ENCODE measurements around the gene LPCAT4. TPM values are rescaled to one million over a fixed set of nuclear protein-coding genes. Genes with fewer than 3 reads are reported as not detected.

Gene LPCAT4
- polyA plus RNA-seq, 1 of the 3 experiments (the other 2 are of a cell fraction), result 88.4 TPM

DNA sequence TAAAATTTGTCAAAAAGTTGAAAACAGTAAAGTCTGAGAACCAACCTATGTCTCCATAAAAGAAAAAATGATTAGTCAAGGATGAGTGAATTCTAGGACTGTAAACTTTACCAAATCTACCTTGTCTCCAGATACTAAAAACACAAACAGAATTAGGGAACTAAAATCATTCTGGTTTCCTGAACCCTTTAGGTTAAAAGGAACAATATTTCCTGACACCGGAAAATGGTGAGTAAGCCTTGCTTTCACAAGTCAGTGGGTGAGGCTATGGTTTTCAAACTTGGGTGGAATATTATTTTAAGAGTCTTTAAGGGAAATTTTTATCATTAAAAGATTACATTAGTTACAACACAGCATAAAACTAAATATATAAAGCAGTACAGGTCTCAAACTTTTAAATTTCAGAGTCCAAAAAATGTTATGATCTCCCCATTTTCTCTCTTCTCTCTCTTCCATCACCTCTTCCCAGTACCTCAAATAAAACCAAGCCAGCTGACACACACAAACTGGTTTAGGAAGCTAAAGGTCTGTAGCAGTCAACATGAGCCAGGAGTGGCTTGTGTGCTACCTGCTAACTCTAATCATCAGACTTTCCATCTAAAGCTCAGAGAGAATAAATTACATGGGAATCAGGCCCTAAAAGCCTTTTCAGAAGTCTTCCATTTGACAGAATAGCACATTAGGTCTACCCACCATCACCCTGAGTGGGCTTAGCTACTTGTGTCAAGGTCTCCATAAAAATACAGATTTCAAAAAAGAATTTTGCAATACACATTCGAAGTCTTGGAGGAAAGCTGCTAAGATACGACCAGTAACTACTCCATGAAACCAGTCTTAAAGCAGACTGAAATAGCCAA, 31.6 kb downstream of the LPCAT4 start:
- Histone ChIP-seq H3K9me2 (no peaks in the 10 kb centered on the region), H3K9me3 (no peaks in the 10 kb centered on the region), H3K27me3 (ENCODE audit: insufficient read depth) (no peaks in the 10 kb centered on the region), H3K36me3 (replicated peaks in 1 of 2; ENCODE audit: control insufficient read depth in 1 of 2, insufficient read depth in 2 of 2, low read length in 1 of 2) (peaks cover 13 to 22% of the 10 kb centered on the region in 2 experiments), H3K4me3 (ENCODE audit: low read depth in 2 of 2, low read length in 1 of 2) (peak overlapping the region in 1 of 2 experiments; percentile 46; a peak in 2 of 4 replicates), H3K4me1 (ENCODE audit: control insufficient read depth in 1 of 2, insufficient read depth in 2 of 2, low read depth in 1 of 2, low read length in 1 of 2) (peaks cover 10 to 27% of the 10 kb centered on the region in 2 experiments; a peak in 3 of 4 replicates), H3K79me2 (ENCODE audit: insufficient read depth) (peaks cover 46% of the 10 kb centered on the region), H3K9ac (no peak overlapping the region; the same call in 1 of the 2 replicates), H2AFZ (ENCODE audit: low read depth) (peak overlapping the region; percentile 58), H3K4me2 (peak overlapping the region; percentile 93), H3F3A (replicated peaks; ENCODE audit: insufficient read depth) (peaks cover 24% of the 10 kb centered on the region), H3K27ac (ENCODE audit: low read depth in 2 of 2, low read length in 1 of 2) (peak overlapping the region in 1 of 2 experiments; percentile 34; a peak in 1 of 4 replicates), H4K20me1 (ENCODE audit: insufficient read depth) (no peaks in the 10 kb centered on the region)
- CTCF ChIA-PET, result interaction anchor here (1.8 to 2.1 kb wide), 2 partner anchors 32 to 126 kb away, joined by 4 to 9 read pairs; partner anchors contain the start of genes KATNBL1 and LPCAT4
- WGBS (ENCODE audit: low lambda C conversion rate), result 89% methylated on average over 3 of the region's 3 CpGs
- TF ChIP-seq GATA2 (CRISPR knock-in tag; IDR thresholded peaks at IDR 0.05), result no peak
- no peak for TF ChIP-seq MEF2A (IDR thresholded peaks at IDR 0.05; ENCODE audit: borderline replicate concordance, low read depth)
- no peak for TF ChIP-seq GABPA (IDR thresholded peaks at IDR 0.05; ENCODE audit: low read depth)
- no peak for TF ChIP-seq SMC3 (IDR thresholded peaks at IDR 0.05; ENCODE audit: low read depth, low read length)
- no peak for TF ChIP-seq NFIC (IDR thresholded peaks at IDR 0.05; ENCODE audit: borderline replicate concordance)
- TF ChIP-seq, protein P1, sequence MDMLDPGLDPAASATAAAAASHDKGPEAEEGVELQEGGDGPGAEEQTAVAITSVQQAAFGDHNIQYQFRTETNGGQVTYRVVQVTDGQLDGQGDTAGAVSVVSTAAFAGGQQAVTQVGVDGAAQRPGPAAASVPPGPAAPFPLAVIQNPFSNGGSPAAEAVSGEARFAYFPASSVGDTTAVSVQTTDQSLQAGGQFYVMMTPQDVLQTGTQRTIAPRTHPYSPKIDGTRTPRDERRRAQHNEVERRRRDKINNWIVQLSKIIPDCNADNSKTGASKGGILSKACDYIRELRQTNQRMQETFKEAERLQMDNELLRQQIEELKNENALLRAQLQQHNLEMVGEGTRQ (IDR thresholded peaks at IDR 0.05; ENCODE audit: borderline replicate concordance, low read depth, low read length), result no peak
- no peak for TF ChIP-seq SIN3A (IDR thresholded peaks at IDR 0.05; ENCODE audit: borderline replicate concordance, low read depth, low read length)
- TF ChIP-seq, protein P2, sequence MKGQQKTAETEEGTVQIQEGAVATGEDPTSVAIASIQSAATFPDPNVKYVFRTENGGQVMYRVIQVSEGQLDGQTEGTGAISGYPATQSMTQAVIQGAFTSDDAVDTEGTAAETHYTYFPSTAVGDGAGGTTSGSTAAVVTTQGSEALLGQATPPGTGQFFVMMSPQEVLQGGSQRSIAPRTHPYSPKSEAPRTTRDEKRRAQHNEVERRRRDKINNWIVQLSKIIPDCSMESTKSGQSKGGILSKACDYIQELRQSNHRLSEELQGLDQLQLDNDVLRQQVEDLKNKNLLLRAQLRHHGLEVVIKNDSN (IDR thresholded peaks at IDR 0.05; ENCODE audit: borderline replicate concordance, low read depth), result no peak
- TF ChIP-seq, protein P3, sequence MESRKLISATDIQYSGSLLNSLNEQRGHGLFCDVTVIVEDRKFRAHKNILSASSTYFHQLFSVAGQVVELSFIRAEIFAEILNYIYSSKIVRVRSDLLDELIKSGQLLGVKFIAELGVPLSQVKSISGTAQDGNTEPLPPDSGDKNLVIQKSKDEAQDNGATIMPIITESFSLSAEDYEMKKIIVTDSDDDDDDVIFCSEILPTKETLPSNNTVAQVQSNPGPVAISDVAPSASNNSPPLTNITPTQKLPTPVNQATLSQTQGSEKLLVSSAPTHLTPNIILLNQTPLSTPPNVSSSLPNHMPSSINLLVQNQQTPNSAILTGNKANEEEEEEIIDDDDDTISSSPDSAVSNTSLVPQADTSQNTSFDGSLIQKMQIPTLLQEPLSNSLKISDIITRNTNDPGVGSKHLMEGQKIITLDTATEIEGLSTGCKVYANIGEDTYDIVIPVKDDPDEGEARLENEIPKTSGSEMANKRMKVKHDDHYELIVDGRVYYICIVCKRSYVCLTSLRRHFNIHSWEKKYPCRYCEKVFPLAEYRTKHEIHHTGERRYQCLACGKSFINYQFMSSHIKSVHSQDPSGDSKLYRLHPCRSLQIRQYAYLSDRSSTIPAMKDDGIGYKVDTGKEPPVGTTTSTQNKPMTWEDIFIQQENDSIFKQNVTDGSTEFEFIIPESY (IDR thresholded peaks at IDR 0.05; ENCODE audit: borderline replicate concordance, low read depth), result no peak
- no peak for TF ChIP-seq RCOR1 (IDR thresholded peaks at IDR 0.05; ENCODE audit: low read length)
- no peak for TF ChIP-seq FOXJ3 (CRISPR knock-in tag; IDR thresholded peaks at IDR 0.05)
- TF ChIP-seq NRF1 (IDR thresholded peaks at IDR 0.05; ENCODE audit: low read depth, low read length), result no peak
- TF ChIP-seq RAD21 (IDR thresholded peaks at IDR 0.05; ENCODE audit: low read length), result no peak
- no peak for TF ChIP-seq EP300 (IDR thresholded peaks at IDR 0.05; ENCODE audit: borderline replicate concordance in 1 of 2, low read depth in 1 of 2, low read length in 1 of 2)
- TF ChIP-seq, protein P4, sequence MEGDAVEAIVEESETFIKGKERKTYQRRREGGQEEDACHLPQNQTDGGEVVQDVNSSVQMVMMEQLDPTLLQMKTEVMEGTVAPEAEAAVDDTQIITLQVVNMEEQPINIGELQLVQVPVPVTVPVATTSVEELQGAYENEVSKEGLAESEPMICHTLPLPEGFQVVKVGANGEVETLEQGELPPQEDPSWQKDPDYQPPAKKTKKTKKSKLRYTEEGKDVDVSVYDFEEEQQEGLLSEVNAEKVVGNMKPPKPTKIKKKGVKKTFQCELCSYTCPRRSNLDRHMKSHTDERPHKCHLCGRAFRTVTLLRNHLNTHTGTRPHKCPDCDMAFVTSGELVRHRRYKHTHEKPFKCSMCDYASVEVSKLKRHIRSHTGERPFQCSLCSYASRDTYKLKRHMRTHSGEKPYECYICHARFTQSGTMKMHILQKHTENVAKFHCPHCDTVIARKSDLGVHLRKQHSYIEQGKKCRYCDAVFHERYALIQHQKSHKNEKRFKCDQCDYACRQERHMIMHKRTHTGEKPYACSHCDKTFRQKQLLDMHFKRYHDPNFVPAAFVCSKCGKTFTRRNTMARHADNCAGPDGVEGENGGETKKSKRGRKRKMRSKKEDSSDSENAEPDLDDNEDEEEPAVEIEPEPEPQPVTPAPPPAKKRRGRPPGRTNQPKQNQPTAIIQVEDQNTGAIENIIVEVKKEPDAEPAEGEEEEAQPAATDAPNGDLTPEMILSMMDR (IDR thresholded peaks at IDR 0.05), result no peak
- TF ChIP-seq TEAD4 (IDR thresholded peaks at IDR 0.05; ENCODE audit: borderline replicate concordance, insufficient read depth), result no peak
- no peak for TF ChIP-seq EZH2phosphoT487 (IDR thresholded peaks at IDR 0.05; ENCODE audit: borderline replicate concordance, low read depth)
- POLR2A ChIA-PET, result no interaction called here
- DNase-seq, result no peak

Data from SK-N-SH (cell line).